Glutamatergic neuron (in vitro differentiated cells): ENCODE results near the gene S1PR1. TPM values are rescaled to one million over a fixed set of nuclear protein-coding genes. Genes with fewer than 3 reads are reported as not detected.
A peak's percentile ranks its signal among the peaks of the same experiment; 100 is the strongest.

Experiments used
- DNase-seq: peaks from one replicate; pipeline ENCODE4 v3.0.0; 2022
- H3K27ac Mint-ChIP-seq: one replicate; pipeline ENCODE4 v1.8.0; 2020; ENCODE audit warnings: mild to moderate bottlenecking, mixed read lengths, inconsistent platforms; ENCODE audit not compliant: unreplicated experiment
- H3K27me3 Mint-ChIP-seq: one replicate; pipeline ENCODE4 v1.8.0; 2020; ENCODE audit warnings: mild to moderate bottlenecking, moderate library complexity, mixed read lengths, inconsistent platforms; ENCODE audit not compliant: unreplicated experiment
- H3K36me3 Mint-ChIP-seq: one replicate; pipeline ENCODE4 v1.8.0; 2020; ENCODE audit warnings: mild to moderate bottlenecking, mixed read lengths, inconsistent platforms; ENCODE audit not compliant: unreplicated experiment
- H3K4me1 Mint-ChIP-seq: one replicate; pipeline ENCODE4 v1.8.0; 2020; ENCODE audit warnings: mild to moderate bottlenecking, low read depth, mixed read lengths, inconsistent platforms; ENCODE audit not compliant: unreplicated experiment
- H3K4me3 Mint-ChIP-seq: one replicate; pipeline ENCODE4 v1.8.0; 2020; ENCODE audit warnings: mild to moderate bottlenecking, mixed read lengths, inconsistent platforms; ENCODE audit not compliant: unreplicated experiment
- H3K9me3 Mint-ChIP-seq: one replicate; pipeline ENCODE4 v1.8.0; 2020; ENCODE audit warnings: mild to moderate bottlenecking, moderate library complexity, mixed read lengths, inconsistent platforms; ENCODE audit not compliant: unreplicated experiment
- CTCF ChIP-seq: fragments of 200-600 bp; sonication (generic); IDR thresholded peaks from one replicate; pipeline ENCODE4 v1.5.0; 2021; ENCODE audit not compliant: partially characterized antibody, unreplicated experiment
- total RNA-seq: library from RNA; stranded (reverse); fragmentation: NEBNext Ultra II Directional; extraction: Animal tissue kit (Norgen Biotek cat#: 25700); gene quantifications from one replicate; pipeline ENCODE4 v1.2.1, GENCODE V29; 2021; ENCODE audit not compliant: unreplicated experiment

The S1PR1 gene
- total RNA-seq, 1 donor from 2014 or later: not detected

- no peak for TF ChIP-seq CTCF
- DNase-seq: no peak
- Mint-ChIP-seq H3K27me3 (no peaks in the 10 kb centered on the region), H3K9me3 (no peaks in the 10 kb centered on the region), H3K4me1 (peaks cover 2% of the 10 kb centered on the region), H3K36me3 (no peaks in the 10 kb centered on the region), H3K4me3 (no peak overlapping the region), H3K27ac (no peak overlapping the region)
Observed at GRCh38 chr1:101283443-101283842, 46.6 kb downstream of the S1PR1 start.

DNA sequence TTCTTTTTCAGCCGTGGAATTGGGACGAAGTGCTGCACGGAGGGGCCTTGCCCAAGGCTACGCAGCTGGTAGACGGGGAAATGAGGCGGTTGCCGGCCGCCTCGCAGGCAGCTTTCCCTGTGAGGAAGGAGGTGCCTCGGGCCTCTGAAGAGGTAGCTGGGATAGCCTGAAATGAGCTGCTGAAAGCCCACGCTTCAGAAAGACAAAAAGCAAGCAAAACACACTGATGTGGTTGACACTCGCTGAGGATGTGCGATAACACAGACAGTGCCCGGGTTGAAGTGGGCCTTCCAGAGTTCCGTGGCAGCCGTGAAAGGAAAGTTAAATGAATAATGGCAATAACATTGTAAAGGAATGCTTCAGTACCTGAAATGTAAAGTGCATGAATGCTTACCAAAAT is 47.2 kb downstream of the S1PR1 start:
- no peak for TF ChIP-seq CTCF
- no peaks in the 10 kb centered on the region for H3K36me3 Mint-ChIP-seq
- peaks cover 8% of the 10 kb centered on the region for H3K4me1 Mint-ChIP-seq
- no peaks in the 10 kb centered on the region for H3K27me3 Mint-ChIP-seq
- no peak overlapping the region for H3K27ac Mint-ChIP-seq
- no peaks in the 10 kb centered on the region for H3K9me3 Mint-ChIP-seq
- H3K4me3 Mint-ChIP-seq: no peak overlapping the region
- no peak for DNase-seq

DNA sequence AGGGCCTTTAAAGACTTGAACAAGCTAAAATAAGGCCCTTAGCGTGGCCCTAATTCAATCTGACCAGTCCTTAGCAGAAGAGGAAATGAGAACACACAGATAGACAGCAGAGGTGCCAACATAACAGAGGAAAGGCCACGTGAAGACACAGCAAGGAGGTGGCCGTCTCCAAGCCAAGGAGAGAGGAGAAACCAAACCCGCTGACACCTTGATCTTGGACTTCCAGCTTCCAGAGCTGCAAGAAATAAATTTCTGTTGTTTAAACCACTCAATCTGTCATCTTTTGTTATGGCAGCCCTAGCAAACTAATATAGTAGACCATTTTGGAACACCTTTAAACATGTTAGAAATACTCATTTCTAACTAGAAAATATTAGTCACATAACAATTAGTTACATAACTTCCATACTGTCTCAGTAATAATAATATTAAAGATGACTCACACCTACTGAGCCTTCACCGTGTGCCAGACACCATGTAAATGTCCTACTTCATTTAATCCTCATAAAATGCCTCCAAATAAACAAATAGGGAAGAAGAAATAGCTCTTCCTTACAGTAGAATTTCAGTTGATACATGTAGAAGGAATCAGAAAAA is 47.9 kb downstream of the S1PR1 start:
- DNase-seq: no peak
- no peak overlapping the region for H3K27ac Mint-ChIP-seq

DNA sequence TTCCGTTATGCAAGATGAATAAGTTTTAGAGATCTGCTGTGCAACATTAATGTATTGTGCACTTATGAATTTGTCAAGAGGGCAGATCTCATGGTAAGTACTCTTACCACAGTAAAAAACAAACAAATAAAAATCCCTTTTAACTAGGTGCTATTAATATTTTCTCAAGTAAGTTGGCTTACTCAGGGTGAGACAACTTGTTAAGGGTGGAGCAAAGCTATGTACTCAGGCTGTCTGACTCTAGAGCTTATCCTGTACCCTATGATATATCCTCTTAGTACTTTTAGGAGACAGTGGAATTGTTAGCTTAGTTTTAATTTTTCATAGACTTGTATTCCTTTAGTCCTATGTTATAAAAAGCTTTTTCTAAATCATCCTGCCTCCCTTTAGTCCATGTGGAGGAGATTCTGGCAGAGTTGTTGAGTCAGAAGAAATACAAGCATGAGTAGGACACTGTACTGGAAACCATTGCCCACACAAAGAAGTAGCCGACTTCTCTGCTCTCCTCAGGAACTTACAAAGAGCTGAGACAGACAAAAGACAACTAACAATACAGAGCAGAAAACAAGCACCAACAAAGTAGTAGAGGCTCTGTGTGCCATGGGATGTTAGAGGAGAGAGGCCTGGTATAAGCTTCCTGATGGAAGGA is 49.2 kb downstream of the S1PR1 start:
- no peak for DNase-seq
- Mint-ChIP-seq H3K9me3 (no peaks in the 10 kb centered on the region), H3K4me3 (no peak overlapping the region), H3K27ac (no peak overlapping the region), H3K27me3 (no peaks in the 10 kb centered on the region), H3K4me1 (peaks cover 22% of the 10 kb centered on the region), H3K36me3 (no peaks in the 10 kb centered on the region)
- TF ChIP-seq CTCF: no peak

More for the DNA sequence above, 47.9 kb downstream of the S1PR1 start:
- H3K9me3 Mint-ChIP-seq: no peaks in the 10 kb centered on the region
- no peak overlapping the region for H3K4me3 Mint-ChIP-seq
- TF ChIP-seq CTCF: no peak
- H3K36me3 Mint-ChIP-seq: no peaks in the 10 kb centered on the region
- H3K27me3 Mint-ChIP-seq: no peaks in the 10 kb centered on the region
- peaks cover 13% of the 10 kb centered on the region for H3K4me1 Mint-ChIP-seq

- Mint-ChIP-seq H3K27me3 (no peaks in the 10 kb centered on the region), H3K36me3 (no peaks in the 10 kb centered on the region), H3K4me3 (no peak overlapping the region), H3K9me3 (peaks cover 2% of the 10 kb centered on the region), H3K27ac (peak overlapping the region; percentile 13), H3K4me1 (peaks cover 34% of the 10 kb centered on the region)
- TF ChIP-seq CTCF: peak; percentile 90
- peak; percentile 53 for DNase-seq
Observed at GRCh38 chr1:101288491-101288944, 51.7 kb downstream of the S1PR1 start.
